HCT116 (cell line): ENCODE measurements around the gene URB1. TPM values are rescaled to one million over a fixed set of nuclear protein-coding genes. Genes with fewer than 3 reads are reported as not detected.

ENCODE experiments used
- ATAC-seq: fragments of 200-7000 bp; cut with Tn5 transposase; 2 replicates; pipeline ENCODE4 v1.9.1; 2020; ENCODE audit warnings: mild to moderate bottlenecking, moderate library complexity
- BruUV-seq: library from RNA; stranded (reverse); fragments of 400-500 nt; replicated peaks from 2 replicates; lab custom pipeline; 2021; lab: Mats Ljungman, UMichigan
- CTCF ChIA-PET: fragments of 300-600 bp; sonication (Branson Sonifier 250); formaldehyde crosslinking; loops from one replicate; lab custom pipeline; 2021; ENCODE audit warnings: antibody characterized with exemption; lab: Charles Lee
- POLR2A ChIA-PET: fragments of 300-600, 350-600 bp; sonication (Branson Sonifier 250); formaldehyde crosslinking; loops from one replicate; lab custom pipeline; 2021; ENCODE audit warnings: antibody characterized with exemption; lab: Charles Lee
- RAD21 ChIA-PET, 2 experiments: fragments of 300-600 bp; sonication (Branson Sonifier 250); formaldehyde crosslinking; loops; one replicate each; lab custom pipeline; 2023; ENCODE audit warnings: low total read pairs in 2 of 2; ENCODE audit not compliant: uncharacterized antibody in 2 of 2, unreplicated experiment in 2 of 2, low non-redundant PET in 1 of 2; lab: Charles Lee
- DNase-seq: peaks from one replicate; pipeline ENCODE4 v3.0.0-alpha.2; 2010; ENCODE audit warnings: low read depth, low spot score
- H2AFZ ChIP-seq: fragments of 200-600 bp; shearing (Covaris generic), sonication (generic); 2 replicates; pipeline ENCODE4 v1.6.1; 2017; ENCODE audit warnings: low read depth, mixed run types, mixed read lengths, antibody characterized with exemption, low read length; ENCODE audit not compliant: poor library complexity, severe bottlenecking
- H3K27ac ChIP-seq: 2 replicates; pipeline ENCODE4 v1.5.1; 2012; ENCODE audit warnings: low read depth, low read length
- H3K27me3 ChIP-seq: fragments of 200-600 bp; sonication (generic); 2 replicates; pipeline ENCODE4 v1.6.1; 2016; ENCODE audit warnings: mixed run types, low read length, mixed read lengths; ENCODE audit not compliant: insufficient read depth
- H3K36me3 ChIP-seq, 2 experiments: fragments of 200-500 bp in 1 of 2; fragments of 200-600 bp in 1 of 2; sonication (Bioruptor generic) in 1 of 2; sonication (generic) in 1 of 2; 2 replicates each; pipeline versions ENCODE4 v1.5.1 to v1.6.1; 2014 to 2016; ENCODE audit warnings: low read length in 2 of 2, inconsistent platforms in 1 of 2, mixed read lengths in 1 of 2, mixed run types in 1 of 2; ENCODE audit not compliant: insufficient read depth in 2 of 2, control insufficient read depth in 1 of 2
- H3K4me1 ChIP-seq, 2 experiments: fragments of 200-600 bp in 1 of 2; sonication (generic) in 1 of 2; 2 replicates each; pipeline versions ENCODE4 v1.5.1 to v1.6.1; 2012 to 2017; ENCODE audit warnings: low read length in 2 of 2, inconsistent platforms in 1 of 2, mild to moderate bottlenecking in 1 of 2, mixed read lengths in 1 of 2, mixed run types in 1 of 2, moderate library complexity in 1 of 2; ENCODE audit not compliant: insufficient read depth in 2 of 2, control insufficient read depth in 1 of 2
- H3K4me2 ChIP-seq: fragments of 200-600 bp; sonication (generic); 2 replicates; pipeline ENCODE4 v1.6.1; 2017; ENCODE audit warnings: mixed run types, low read length, mixed read lengths
- H3K4me3 ChIP-seq, 2 experiments: fragments of 200-600 bp in 1 of 2; sonication (generic) in 1 of 2; replicated peaks in 1 of 2; 2 replicates each; pipeline ENCODE4 v1.5.1; 2011 to 2016; ENCODE audit warnings: low read length in 2 of 2, control low read depth in 1 of 2, low read depth in 1 of 2, mild to moderate bottlenecking in 1 of 2, mixed read lengths in 1 of 2, mixed run types in 1 of 2
- H3K79me2 ChIP-seq: fragments of 200-600 bp; sonication (generic); 2 replicates; pipeline ENCODE4 v1.6.1; 2017; ENCODE audit warnings: mild to moderate bottlenecking, mixed run types, low read length, moderate library complexity, mixed read lengths; ENCODE audit not compliant: insufficient read depth
- H3K9ac ChIP-seq: fragments of 200-600 bp; sonication (generic); 2 replicates; pipeline ENCODE4 v1.6.1; 2016; ENCODE audit warnings: low read length, mixed read lengths
- H3K9me2 ChIP-seq: fragments of 200-600 bp; sonication (generic), shearing (Covaris generic); 2 replicates; pipeline ENCODE4 v1.6.1; 2017; ENCODE audit warnings: mixed run types, mild to moderate bottlenecking, moderate library complexity; ENCODE audit not compliant: insufficient read depth
- H3K9me3 ChIP-seq, 2 experiments: fragments of 200-500 bp in 1 of 2; fragments of 200-600 bp in 1 of 2; sonication (Bioruptor generic) in 1 of 2; sonication (generic) in 1 of 2; 2 replicates each; pipeline ENCODE4 v1.6.1; 2014 to 2017; ENCODE audit warnings: low read length in 2 of 2, mixed read lengths in 2 of 2, inconsistent platforms in 1 of 2, low read depth in 1 of 2, mild to moderate bottlenecking in 1 of 2, mixed run types in 1 of 2, moderate library complexity in 1 of 2; ENCODE audit not compliant: control insufficient read depth in 1 of 2, insufficient read depth in 1 of 2
- H4K20me1 ChIP-seq: fragments of 200-600 bp; sonication (generic), shearing (Covaris generic); 2 replicates; pipeline ENCODE4 v1.6.1; 2017; ENCODE audit warnings: mixed run types, mild to moderate bottlenecking, moderate library complexity; ENCODE audit not compliant: insufficient read depth
- CBX3 ChIP-seq: IDR thresholded peaks from 2 replicates; pipeline ENCODE4 v1.6.1; 2012; ENCODE audit warnings: low read depth
- CEBPB ChIP-seq: IDR thresholded peaks from 2 replicates; pipeline ENCODE4 v1.6.1; 2012; ENCODE audit warnings: low read depth
- POLR2AphosphoS5 ChIP-seq: IDR thresholded peaks from 2 replicates; pipeline ENCODE4 v1.6.1; 2011; ENCODE audit warnings: mild to moderate bottlenecking, low read depth, low read length, moderate library complexity
- RAD21 ChIP-seq: IDR thresholded peaks from 2 replicates; pipeline ENCODE4 v1.6.1; 2012; ENCODE audit warnings: low read depth, mild to moderate bottlenecking
- YY1 ChIP-seq: IDR thresholded peaks from 2 replicates; pipeline ENCODE4 v1.6.1; 2011; ENCODE audit warnings: low read length, low read depth, moderate library complexity, mild to moderate bottlenecking; ENCODE audit not compliant: insufficient replicate concordance; ENCODE audit errors: extremely low read depth
- ZNF274 ChIP-seq: fragments of 200-500 bp; sonication (Bioruptor generic); IDR thresholded peaks from 2 replicates; pipeline ENCODE4 v1.6.1; 2014; ENCODE audit warnings: mild to moderate bottlenecking, low read depth, low read length, inconsistent platforms
- intact Hi-C: fragments of 100-400 bp; cut with micrococcal nuclease; formaldehyde crosslinking; loops from 2 replicates; pipeline ENCODE4 v1.10.0; 2022
- total RNA-seq: library from RNA; stranded (reverse); gene quantifications from one replicate; pipeline ENCODE4 v1.2.1, GENCODE V29; 2021; ENCODE audit not compliant: unreplicated experiment
- TF ChIP-seq, protein P1 (sequence below): IDR thresholded peaks from 2 replicates; pipeline ENCODE4 v1.6.1; 2012
- TF ChIP-seq, protein P2 (sequence below): IDR thresholded peaks from 2 replicates; pipeline ENCODE4 v1.6.1; 2012
- TF ChIP-seq, protein P3 (sequence below): IDR thresholded peaks from 2 replicates; pipeline ENCODE4 v1.6.1; 2012; ENCODE audit warnings: low read depth

The URB1 gene
- total RNA-seq, 1 experiment from 2014 or later = 28.3 TPM

GRCh38 chr21:32340863-32341848 is 51.7 kb downstream of the URB1 start:
- no peaks in the 10 kb centered on the region for H3K9me2 ChIP-seq
- CTCF ChIA-PET = interaction anchor here (0.7 to 3.1 kb wide), 2 partner anchors 260 to 555 kb away, joined by 3 to 11 read pairs; no protein-coding TSS in a partner anchor
- H3K27ac ChIP-seq = peak overlapping the region; percentile 54; the same call in 1 of the 2 replicates
- POLR2A ChIA-PET = no interaction called here
- no peak overlapping the region for H3K4me3 ChIP-seq
- peaks cover 4% of the 10 kb centered on the region; the same call in 1 of the 2 replicates for H4K20me1 ChIP-seq
- H2AFZ ChIP-seq = no peak overlapping the region
- H3K9me3 ChIP-seq = peaks cover 4 to 10% of the 10 kb centered on the region in 2 experiments; a peak in 1 of 4 replicates
- no peak overlapping the region for H3K9ac ChIP-seq
- H3K27me3 ChIP-seq = no peaks in the 10 kb centered on the region
- H3K79me2 ChIP-seq = peaks cover 50% of the 10 kb centered on the region
- RAD21 ChIA-PET = no interaction called here
- TF ChIP-seq, protein P1, sequence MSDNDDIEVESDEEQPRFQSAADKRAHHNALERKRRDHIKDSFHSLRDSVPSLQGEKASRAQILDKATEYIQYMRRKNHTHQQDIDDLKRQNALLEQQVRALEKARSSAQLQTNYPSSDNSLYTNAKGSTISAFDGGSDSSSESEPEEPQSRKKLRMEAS = no peak
- no peak for TF ChIP-seq ZNF274
- TF ChIP-seq, protein P2, sequence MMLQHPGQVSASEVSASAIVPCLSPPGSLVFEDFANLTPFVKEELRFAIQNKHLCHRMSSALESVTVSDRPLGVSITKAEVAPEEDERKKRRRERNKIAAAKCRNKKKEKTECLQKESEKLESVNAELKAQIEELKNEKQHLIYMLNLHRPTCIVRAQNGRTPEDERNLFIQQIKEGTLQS = no peak
- TF ChIP-seq, protein P3, sequence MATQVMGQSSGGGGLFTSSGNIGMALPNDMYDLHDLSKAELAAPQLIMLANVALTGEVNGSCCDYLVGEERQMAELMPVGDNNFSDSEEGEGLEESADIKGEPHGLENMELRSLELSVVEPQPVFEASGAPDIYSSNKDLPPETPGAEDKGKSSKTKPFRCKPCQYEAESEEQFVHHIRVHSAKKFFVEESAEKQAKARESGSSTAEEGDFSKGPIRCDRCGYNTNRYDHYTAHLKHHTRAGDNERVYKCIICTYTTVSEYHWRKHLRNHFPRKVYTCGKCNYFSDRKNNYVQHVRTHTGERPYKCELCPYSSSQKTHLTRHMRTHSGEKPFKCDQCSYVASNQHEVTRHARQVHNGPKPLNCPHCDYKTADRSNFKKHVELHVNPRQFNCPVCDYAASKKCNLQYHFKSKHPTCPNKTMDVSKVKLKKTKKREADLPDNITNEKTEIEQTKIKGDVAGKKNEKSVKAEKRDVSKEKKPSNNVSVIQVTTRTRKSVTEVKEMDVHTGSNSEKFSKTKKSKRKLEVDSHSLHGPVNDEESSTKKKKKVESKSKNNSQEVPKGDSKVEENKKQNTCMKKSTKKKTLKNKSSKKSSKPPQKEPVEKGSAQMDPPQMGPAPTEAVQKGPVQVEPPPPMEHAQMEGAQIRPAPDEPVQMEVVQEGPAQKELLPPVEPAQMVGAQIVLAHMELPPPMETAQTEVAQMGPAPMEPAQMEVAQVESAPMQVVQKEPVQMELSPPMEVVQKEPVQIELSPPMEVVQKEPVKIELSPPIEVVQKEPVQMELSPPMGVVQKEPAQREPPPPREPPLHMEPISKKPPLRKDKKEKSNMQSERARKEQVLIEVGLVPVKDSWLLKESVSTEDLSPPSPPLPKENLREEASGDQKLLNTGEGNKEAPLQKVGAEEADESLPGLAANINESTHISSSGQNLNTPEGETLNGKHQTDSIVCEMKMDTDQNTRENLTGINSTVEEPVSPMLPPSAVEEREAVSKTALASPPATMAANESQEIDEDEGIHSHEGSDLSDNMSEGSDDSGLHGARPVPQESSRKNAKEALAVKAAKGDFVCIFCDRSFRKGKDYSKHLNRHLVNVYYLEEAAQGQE = no peak
- no peak for TF ChIP-seq CBX3
- TF ChIP-seq YY1 = no peak
- no peak for TF ChIP-seq CEBPB
- TF ChIP-seq POLR2AphosphoS5 = no peak
- no peak for TF ChIP-seq RAD21
- TF ChIP-seq, all 23 proteins: peak for 0
- intact Hi-C loops = no loop called here
- BruUV-seq = no TSS peak
- ATAC-seq (no peak), DNase-seq (no peak)
- Histone ChIP-seq H3K4me2 (no peak overlapping the region), H3K36me3 (peaks cover 58 to 76% of the 10 kb centered on the region in 2 experiments), H3K4me1 (peaks cover 13 to 16% of the 10 kb centered on the region in 2 experiments)
